Activated CD8-positive, alpha-beta T cell treated with anti-CD3 and anti-CD28 coated beads for 36 hours (primary cell): ENCODE data around the gene GRM1. TPM values are rescaled to one million over a fixed set of nuclear protein-coding genes. Genes with fewer than 3 reads are reported as not detected.

Experiments
- ATAC-seq: fragments of 200-7000 bp; cut with Tn5 transposase; one replicate; pipeline ENCODE4 v1.10.0; 2021; ENCODE audit warnings: mild to moderate bottlenecking, moderate library complexity
- CTCF ChIA-PET: fragments of 350-600 bp; sonication (Branson Sonifier 250); formaldehyde crosslinking; loops from one replicate; lab custom pipeline; 2021; ENCODE audit warnings: antibody characterized with exemption; lab: Charles Lee
- POLR2A ChIA-PET: fragments of 350-600 bp; sonication (Branson Sonifier 250); formaldehyde crosslinking; loops from one replicate; lab custom pipeline; 2021; ENCODE audit warnings: antibody characterized with exemption; lab: Charles Lee
- DNase-seq: peaks from one replicate; pipeline ENCODE4 v3.0.0-alpha.2; 2020
- H3K27ac Mint-ChIP-seq: one replicate; pipeline ENCODE4 v1.8.0; 2021; ENCODE audit warnings: mild to moderate bottlenecking, mixed read lengths
- H3K27me3 Mint-ChIP-seq: one replicate; pipeline ENCODE4 v1.8.0; 2021; ENCODE audit warnings: mixed read lengths
- H3K36me3 Mint-ChIP-seq: one replicate; pipeline ENCODE4 v1.8.0; 2021; ENCODE audit warnings: low read depth, mixed read lengths
- H3K4me1 Mint-ChIP-seq: one replicate; pipeline ENCODE4 v1.8.0; 2021; ENCODE audit warnings: low read depth, mixed read lengths
- H3K4me3 Mint-ChIP-seq: one replicate; pipeline ENCODE4 v1.8.0; 2021; ENCODE audit warnings: mild to moderate bottlenecking, moderate library complexity, mixed read lengths
- H3K9me3 Mint-ChIP-seq: one replicate; pipeline ENCODE4 v1.8.0; 2021; ENCODE audit warnings: mixed read lengths
- intact Hi-C: fragments of 100-400 bp; cut with micrococcal nuclease; formaldehyde crosslinking; loops from one replicate; pipeline ENCODE4 v1.10.0; 2022
- total RNA-seq, 2 experiments: library from RNA; stranded (reverse); gene quantifications; one replicate each; pipeline ENCODE4 v1.2.3, GENCODE V29; 2021
- TF ChIP-seq, protein P1 (sequence below): fragments of 200-600 bp; IDR thresholded peaks from one replicate; pipeline ENCODE4 v1.8.0; 2022; ENCODE audit warnings: antibody characterized with exemption, mild to moderate bottlenecking

GRM1 gene
- total RNA-seq, 2 experiments from 2014 or later: not detected

DNA sequence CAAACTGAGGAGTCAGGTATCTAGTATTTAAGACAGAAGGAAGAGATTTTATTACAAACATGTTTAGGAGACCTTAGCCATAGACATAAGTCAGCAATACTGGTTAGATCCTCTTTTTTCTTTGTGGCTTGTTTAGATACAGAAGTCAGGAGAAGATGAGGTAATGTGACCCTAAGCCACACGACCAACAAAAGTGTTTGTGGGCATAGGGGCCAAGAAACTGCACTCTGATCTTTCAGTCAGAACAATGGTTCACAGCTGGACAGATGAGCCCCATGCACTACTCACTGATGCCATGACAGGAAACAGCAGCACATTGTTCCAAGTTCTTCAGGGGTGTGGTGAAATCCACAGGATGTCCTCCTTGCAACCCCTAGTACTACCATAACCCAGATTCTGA is 276.2 kb downstream of the GRM1 start:
- Mint-ChIP-seq H3K4me3 (no peak overlapping the region), H3K27me3 (no peaks in the 10 kb centered on the region), H3K27ac (no peak overlapping the region), H3K36me3 (no peaks in the 10 kb centered on the region), H3K4me1 (no peaks in the 10 kb centered on the region), H3K9me3 (no peaks in the 10 kb centered on the region)
- intact Hi-C loops: no loop called here
- CTCF ChIA-PET: no interaction called here
- DNase-seq: no peak
- TF ChIP-seq, protein P1, sequence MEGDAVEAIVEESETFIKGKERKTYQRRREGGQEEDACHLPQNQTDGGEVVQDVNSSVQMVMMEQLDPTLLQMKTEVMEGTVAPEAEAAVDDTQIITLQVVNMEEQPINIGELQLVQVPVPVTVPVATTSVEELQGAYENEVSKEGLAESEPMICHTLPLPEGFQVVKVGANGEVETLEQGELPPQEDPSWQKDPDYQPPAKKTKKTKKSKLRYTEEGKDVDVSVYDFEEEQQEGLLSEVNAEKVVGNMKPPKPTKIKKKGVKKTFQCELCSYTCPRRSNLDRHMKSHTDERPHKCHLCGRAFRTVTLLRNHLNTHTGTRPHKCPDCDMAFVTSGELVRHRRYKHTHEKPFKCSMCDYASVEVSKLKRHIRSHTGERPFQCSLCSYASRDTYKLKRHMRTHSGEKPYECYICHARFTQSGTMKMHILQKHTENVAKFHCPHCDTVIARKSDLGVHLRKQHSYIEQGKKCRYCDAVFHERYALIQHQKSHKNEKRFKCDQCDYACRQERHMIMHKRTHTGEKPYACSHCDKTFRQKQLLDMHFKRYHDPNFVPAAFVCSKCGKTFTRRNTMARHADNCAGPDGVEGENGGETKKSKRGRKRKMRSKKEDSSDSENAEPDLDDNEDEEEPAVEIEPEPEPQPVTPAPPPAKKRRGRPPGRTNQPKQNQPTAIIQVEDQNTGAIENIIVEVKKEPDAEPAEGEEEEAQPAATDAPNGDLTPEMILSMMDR: no peak
- POLR2A ChIA-PET: no interaction called here
- ATAC-seq: no peak

DNA sequence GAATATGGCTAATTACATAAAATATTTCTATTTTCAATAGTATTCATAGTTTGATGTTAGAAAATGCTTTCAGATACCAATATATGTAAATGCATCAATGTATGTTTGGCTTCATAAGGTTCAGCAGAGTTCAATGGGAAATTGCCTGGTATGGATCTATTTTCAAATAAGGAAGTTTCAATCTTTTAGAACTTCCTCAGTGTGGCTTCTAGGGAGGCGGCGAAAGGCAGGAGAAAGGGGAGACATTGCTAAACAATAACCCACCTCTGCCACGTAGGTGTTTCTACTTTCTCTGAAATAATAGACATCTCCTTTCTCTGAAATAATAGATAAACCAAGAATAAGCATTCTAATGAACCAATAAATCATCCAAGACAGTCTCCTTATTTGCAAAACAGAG is 277.1 kb downstream of the GRM1 start:
- H3K27ac Mint-ChIP-seq: no peak overlapping the region
- no peak for DNase-seq
- intact Hi-C loops: no loop called here
- H3K4me3 Mint-ChIP-seq: no peak overlapping the region
- H3K9me3 Mint-ChIP-seq: no peaks in the 10 kb centered on the region
- H3K27me3 Mint-ChIP-seq: no peaks in the 10 kb centered on the region
- H3K36me3 Mint-ChIP-seq: no peaks in the 10 kb centered on the region
- H3K4me1 Mint-ChIP-seq: no peaks in the 10 kb centered on the region
- ChIA-PET CTCF (no interaction called here), POLR2A (no interaction called here)
- no peak for ATAC-seq
- TF ChIP-seq, protein P1: no peak

GRCh38 chr6:146310628-146311027 is 281.8 kb downstream of the GRM1 start:
- no peaks in the 10 kb centered on the region for H3K4me1 Mint-ChIP-seq
- ATAC-seq (no peak), DNase-seq (no peak)
- TF ChIP-seq, protein P1: no peak
- ChIA-PET POLR2A (no interaction called here), CTCF (no interaction called here)
- no peaks in the 10 kb centered on the region for H3K36me3 Mint-ChIP-seq
- H3K27ac Mint-ChIP-seq: no peak overlapping the region
- no peaks in the 10 kb centered on the region for H3K27me3 Mint-ChIP-seq
- intact Hi-C loops: no loop called here
- H3K4me3 Mint-ChIP-seq: no peak overlapping the region
- H3K9me3 Mint-ChIP-seq: no peaks in the 10 kb centered on the region

DNA sequence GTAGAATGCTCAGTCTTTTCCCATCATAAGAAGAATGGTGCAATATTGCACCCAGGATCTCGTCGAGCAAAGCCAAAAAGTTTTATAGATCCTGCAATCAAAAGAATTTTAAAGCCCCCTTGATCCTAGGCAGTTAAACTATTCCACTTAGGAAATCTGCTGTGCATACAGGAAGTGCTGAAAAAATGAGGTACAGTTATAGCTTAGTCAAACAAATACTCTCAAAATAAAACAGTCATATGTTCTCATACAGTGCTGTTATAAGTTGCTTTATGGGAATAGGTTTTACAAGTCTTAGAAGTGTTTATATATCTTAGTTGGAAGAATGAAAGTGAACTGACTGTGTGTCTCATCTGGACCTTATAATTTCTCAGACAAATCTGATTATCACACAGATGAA is 282.2 kb downstream of the GRM1 start:
- no peak for DNase-seq
- POLR2A ChIA-PET: no interaction called here
- CTCF ChIA-PET: no interaction called here
- intact Hi-C loops: no loop called here
- TF ChIP-seq, protein P1: no peak
- Mint-ChIP-seq H3K4me1 (no peaks in the 10 kb centered on the region), H3K36me3 (no peaks in the 10 kb centered on the region), H3K27ac (no peak overlapping the region), H3K9me3 (no peaks in the 10 kb centered on the region), H3K27me3 (no peaks in the 10 kb centered on the region), H3K4me3 (no peak overlapping the region)
- no peak for ATAC-seq

DNA sequence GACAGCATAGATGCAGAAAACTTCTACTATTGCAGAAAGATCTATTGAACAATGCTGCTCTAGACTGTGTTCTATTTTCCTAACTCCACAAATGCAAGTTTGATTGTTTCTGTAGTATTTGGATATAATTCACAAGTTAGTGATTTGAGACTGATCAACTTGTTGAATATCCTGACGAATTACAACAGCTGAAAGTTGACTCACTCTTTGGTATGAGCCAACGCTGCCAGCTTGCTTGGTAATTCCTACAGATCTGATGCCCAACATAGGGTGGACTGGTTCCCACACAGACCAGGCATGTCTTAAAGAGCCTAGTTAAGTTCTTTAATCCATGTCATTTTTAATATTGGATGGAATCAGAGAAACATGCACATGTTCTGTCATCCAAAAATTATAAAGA is 283.7 kb downstream of the GRM1 start:
- CTCF ChIA-PET: no interaction called here
- no peak overlapping the region for H3K27ac Mint-ChIP-seq
- no peaks in the 10 kb centered on the region for H3K9me3 Mint-ChIP-seq

More for the DNA sequence above, 283.7 kb downstream of the GRM1 start:
- POLR2A ChIA-PET: no interaction called here
- H3K27me3 Mint-ChIP-seq: no peaks in the 10 kb centered on the region
- TF ChIP-seq, protein P1: no peak
- DNase-seq (no peak), ATAC-seq (no peak)
- no peak overlapping the region for H3K4me3 Mint-ChIP-seq
- no peaks in the 10 kb centered on the region for H3K4me1 Mint-ChIP-seq
- intact Hi-C loops: no loop called here
- no peaks in the 10 kb centered on the region for H3K36me3 Mint-ChIP-seq
